Esophagus (tissue), 2 donors: ENCODE results near the gene MUS81. TPM values are rescaled to one million over a fixed set of nuclear protein-coding genes. Genes with fewer than 3 reads are reported as not detected.

Source experiments
- H3K27ac ChIP-seq, 2 donors: one replicate each; pipeline ENCODE4 v1.5.1; 2013; ENCODE audit warnings: low read depth in 2 of 2, mild to moderate bottlenecking in 2 of 2, inconsistent platforms in 1 of 2, low read length in 1 of 2, moderate library complexity in 1 of 2
- H3K27me3 ChIP-seq, 2 donors: one replicate each; pipeline ENCODE4 v1.6.1; 2013; ENCODE audit warnings: low read length in 2 of 2, control low read depth in 1 of 2, mild to moderate bottlenecking in 1 of 2; ENCODE audit not compliant: insufficient read depth in 2 of 2, control insufficient read depth in 1 of 2
- H3K36me3 ChIP-seq, 2 donors: one replicate each; pipeline ENCODE4 v1.6.1; 2013; ENCODE audit warnings: low read length in 1 of 2; ENCODE audit not compliant: control insufficient read depth in 2 of 2, insufficient read depth in 2 of 2
- H3K4me1 ChIP-seq, 2 donors: one replicate each; pipeline ENCODE4 v1.6.1; 2013; ENCODE audit warnings: low read length in 1 of 2; ENCODE audit not compliant: control insufficient read depth in 2 of 2, insufficient read depth in 2 of 2
- H3K4me3 ChIP-seq, 2 donors: one replicate each; pipeline ENCODE4 v1.5.1; 2013; ENCODE audit warnings: low read length in 2 of 2, mild to moderate bottlenecking in 2 of 2, low read depth in 1 of 2, moderate library complexity in 1 of 2
- H3K9me3 ChIP-seq, 2 donors: one replicate each; pipeline ENCODE4 v1.6.1; 2013; ENCODE audit warnings: mild to moderate bottlenecking in 2 of 2, low read depth in 1 of 2, low read length in 1 of 2, moderate library complexity in 1 of 2; ENCODE audit not compliant: control insufficient read depth in 2 of 2, insufficient read depth in 1 of 2
- WGBS, 2 donors: extraction: QIAGEN DNeasy Blood & Tissue Kit; methylation state at CpG; one replicate each; pipeline ENCODE4 v1.1.7; 2013; 5-methylcytosine and 5-hydroxymethylcytosine counted together
- polyA plus RNA-seq, 2 donors: library from polyadenylated mRNA; stranded (reverse); fragments of 200-250 nt; gene quantifications; one replicate each; pipeline ENCODE4 v1.2.3, GENCODE V29; 2013
- donor health status: healthy with polysubstance abuse.
- donor health status: Bipolar disorder and iron deficiency.

Gene MUS81
- polyA plus RNA-seq, 2 donors = 32.1 to 48.0 TPM

- no peaks in the 10 kb centered on the region for H3K27me3 ChIP-seq
- peaks cover 17 to 34% of the 10 kb centered on the region in 2 donors for H3K36me3 ChIP-seq
- H3K4me3 ChIP-seq = peak overlapping the region; percentile 64 to 90
- H3K9me3 ChIP-seq = no peaks in the 10 kb centered on the region
- peaks cover 4 to 14% of the 10 kb centered on the region in 2 donors for H3K4me1 ChIP-seq
- H3K27ac ChIP-seq = peak overlapping the region; percentile 97 to 98
- 0 to 1% methylated on average over 46 of the region's 46 CpGs for WGBS, 2 donors
These were observed 980 bp upstream of the MUS81 start for GRCh38 chr11:65859095-65859811.

GRCh38 chr11:65859812-65860277, 388 bp upstream of the MUS81 start:
- Histone ChIP-seq H3K36me3 (peaks cover 11 to 35% of the 10 kb centered on the region in 2 donors), H3K9me3 (no peaks in the 10 kb centered on the region), H3K27me3 (no peaks in the 10 kb centered on the region), H3K4me1 (peaks cover 4 to 14% of the 10 kb centered on the region in 2 donors), H3K27ac (peak overlapping the region; percentile 97 to 98), H3K4me3 (peak overlapping the region; percentile 64 to 90)
- 1 to 2% methylated on average over 16 of the region's 16 CpGs for WGBS, 2 donors

GRCh38 chr11:65861165-65861505, 902 bp downstream of the MUS81 start:
- H3K36me3 ChIP-seq = peaks cover 0 to 34% of the 10 kb centered on the region in 2 donors
- peaks cover 0 to 14% of the 10 kb centered on the region in 2 donors for H3K4me1 ChIP-seq
- H3K27me3 ChIP-seq = no peaks in the 10 kb centered on the region
- peak overlapping the region; percentile 97 to 98 for H3K27ac ChIP-seq
- WGBS, 2 donors = 5 to 11% methylated on average over 14 of the region's 14 CpGs
- H3K9me3 ChIP-seq = no peaks in the 10 kb centered on the region
- H3K4me3 ChIP-seq = peak overlapping the region; percentile 64 to 90

- 77 to 82% methylated on average over 13 of the region's 13 CpGs for WGBS, 2 donors
- Histone ChIP-seq H3K27ac (peak overlapping the region; percentile 97 to 98), H3K9me3 (no peaks in the 10 kb centered on the region), H3K4me1 (peaks cover 0 to 10% of the 10 kb centered on the region in 2 donors), H3K4me3 (peak overlapping the region; percentile 64 to 90), H3K27me3 (no peaks in the 10 kb centered on the region), H3K36me3 (peaks cover 0 to 37% of the 10 kb centered on the region in 2 donors)
These were observed 1.4 kb downstream of the MUS81 start for GRCh38 chr11:65861533-65862183.

- H3K27me3 ChIP-seq = no peaks in the 10 kb centered on the region
- no peak overlapping the region for H3K27ac ChIP-seq
- H3K4me3 ChIP-seq = no peak overlapping the region
- no peaks in the 10 kb centered on the region for H3K9me3 ChIP-seq
- WGBS, 2 donors = 75 to 83% methylated on average over 5 of the region's 5 CpGs
- H3K4me1 ChIP-seq = peaks cover 0 to 10% of the 10 kb centered on the region in 2 donors
- peaks cover 0 to 41% of the 10 kb centered on the region in 2 donors for H3K36me3 ChIP-seq
These were observed 2.0 kb downstream of the MUS81 start for GRCh38 chr11:65862191-65862735.

GRCh38 chr11:65862941-65863888, 3.0 kb downstream of the MUS81 start:
- H3K27me3 ChIP-seq = no peaks in the 10 kb centered on the region
- peaks cover 0 to 41% of the 10 kb centered on the region in 2 donors for H3K36me3 ChIP-seq
- no peak overlapping the region for H3K27ac ChIP-seq
- no peak overlapping the region for H3K4me3 ChIP-seq
- H3K4me1 ChIP-seq = peaks cover 0 to 10% of the 10 kb centered on the region in 2 donors
- no peaks in the 10 kb centered on the region for H3K9me3 ChIP-seq
- 89 to 91% methylated on average over 23 to 24 of the region's 24 CpGs for WGBS, 2 donors

GRCh38 chr11:65863889-65864705, 3.9 kb downstream of the MUS81 start:
- no peaks in the 10 kb centered on the region for H3K27me3 ChIP-seq
- WGBS, 2 donors = 82 to 84% methylated on average over 12 of the region's 12 CpGs
- H3K4me1 ChIP-seq = peaks cover 0 to 10% of the 10 kb centered on the region in 2 donors
- H3K36me3 ChIP-seq = peaks cover 0 to 41% of the 10 kb centered on the region in 2 donors
- H3K4me3 ChIP-seq = no peak overlapping the region
- peak overlapping the region in 1 of 2 donors; percentile 2 for H3K27ac ChIP-seq
- H3K9me3 ChIP-seq = no peaks in the 10 kb centered on the region

GRCh38 chr11:65864706-65865471, 4.7 kb downstream of the MUS81 start:
- no peak overlapping the region for H3K27ac ChIP-seq
- H3K4me3 ChIP-seq = no peak overlapping the region
- 82 to 83% methylated on average over 18 of the region's 18 CpGs for WGBS, 2 donors
- no peaks in the 10 kb centered on the region for H3K9me3 ChIP-seq
- H3K36me3 ChIP-seq = peaks cover 0 to 41% of the 10 kb centered on the region in 2 donors
- peaks cover 0 to 10% of the 10 kb centered on the region in 2 donors for H3K4me1 ChIP-seq
- H3K27me3 ChIP-seq = no peaks in the 10 kb centered on the region
